NOMO-1 (cell line): ENCODE data around the gene CCT3.
"Not testable (repeated sequence)": the region's sequence is repeated elsewhere in the genome, so short reads cannot be mapped to it uniquely, and the experiment has no call there.

ENCODE experiments used
- DNase-seq, 2 experiments: peaks; one replicate each; lab custom pipeline; 2025; ENCODE audit not compliant: unreplicated experiment in 2 of 2; lab: John Stamatoyannopoulos, UW

CCT3 gene

GRCh38 chr1:156338180-156338976 lies at the start of gene CCT3, which contains the start of gene TSACC:
TSS of gene CCT3 (minus strand) at chr1:156338292. CDS start at chr1:156338184, 108 bp downstream.
TSS of gene TSACC (plus strand) at chr1:156338526. CDS start at chr1:156339758, 1,232 bp downstream.
- DNase-seq, result peak; percentile 99 to 100

- DNase-seq, result no peak
Observed at GRCh38 chr1:156387870-156388173, 49.7 kb upstream of the CCT3 start.

GRCh38 chr1:156386949-156387869 lies 49.1 kb upstream of the CCT3 start:
- DNase-seq, result no peak

GRCh38 chr1:156386134-156386901 lies 48.2 kb upstream of the CCT3 start:
- DNase-seq, result no peak

- DNase-seq, result peak; percentile 21 to 67
Observed at GRCh38 chr1:156385534-156386031, 47.5 kb upstream of the CCT3 start.

- no peak for DNase-seq
Observed at GRCh38 chr1:156384658-156385057, 46.6 kb upstream of the CCT3 start.

GRCh38 chr1:156384007-156384406 lies 45.9 kb upstream of the CCT3 start:
- peak; percentile 24 to 60 for DNase-seq

- peak; percentile 32 to 38 for DNase-seq
Observed at GRCh38 chr1:156383023-156383422, 44.9 kb upstream of the CCT3 start.

GRCh38 chr1:156382561-156382960 lies 44.5 kb upstream of the CCT3 start:
- DNase-seq, result no peak

GRCh38 chr1:156379420-156380165 lies 41.5 kb upstream of the CCT3 start:
- DNase-seq, result no peak

- no peak for DNase-seq
Observed at GRCh38 chr1:156378557-156378956, 40.5 kb upstream of the CCT3 start.

- DNase-seq, result peak in 1 of 2 experiments; percentile 15
Observed at GRCh38 chr1:156376958-156377919, 39.1 kb upstream of the CCT3 start.

GRCh38 chr1:156376146-156376545 lies 38.1 kb upstream of the CCT3 start:
- DNase-seq, result peak; percentile 20 to 78

GRCh38 chr1:156373546-156373945 lies 35.5 kb upstream of the CCT3 start:
- DNase-seq, result no peak

GRCh38 chr1:156372876-156373275 lies 34.8 kb upstream of the CCT3 start:
- DNase-seq, result no peak

- DNase-seq, result no peak
Observed at GRCh38 chr1:156372265-156372586, 34.1 kb upstream of the CCT3 start.

GRCh38 chr1:156371553-156372264 lies 33.6 kb upstream of the CCT3 start:
- DNase-seq, result peak in 1 of 2 experiments; percentile 42

- DNase-seq, result not testable (repeated sequence)
Observed at GRCh38 chr1:156369685-156370286, 31.7 kb upstream of the CCT3 start.
